Stimulated activated CD4-positive, alpha-beta T cell treated with anti-CD3 and anti-CD28 coated beads, Interleukin-12 subunit alpha, Interleukin-12 subunit beta, amount 100 ng/mL, for 4 hours (primary cell): ENCODE results near the gene SRGAP3.

ENCODE experiments used
- DNase-seq: peaks from one replicate; pipeline ENCODE4 v3.0.0-alpha.2; 2020

The SRGAP3 gene

DNA sequence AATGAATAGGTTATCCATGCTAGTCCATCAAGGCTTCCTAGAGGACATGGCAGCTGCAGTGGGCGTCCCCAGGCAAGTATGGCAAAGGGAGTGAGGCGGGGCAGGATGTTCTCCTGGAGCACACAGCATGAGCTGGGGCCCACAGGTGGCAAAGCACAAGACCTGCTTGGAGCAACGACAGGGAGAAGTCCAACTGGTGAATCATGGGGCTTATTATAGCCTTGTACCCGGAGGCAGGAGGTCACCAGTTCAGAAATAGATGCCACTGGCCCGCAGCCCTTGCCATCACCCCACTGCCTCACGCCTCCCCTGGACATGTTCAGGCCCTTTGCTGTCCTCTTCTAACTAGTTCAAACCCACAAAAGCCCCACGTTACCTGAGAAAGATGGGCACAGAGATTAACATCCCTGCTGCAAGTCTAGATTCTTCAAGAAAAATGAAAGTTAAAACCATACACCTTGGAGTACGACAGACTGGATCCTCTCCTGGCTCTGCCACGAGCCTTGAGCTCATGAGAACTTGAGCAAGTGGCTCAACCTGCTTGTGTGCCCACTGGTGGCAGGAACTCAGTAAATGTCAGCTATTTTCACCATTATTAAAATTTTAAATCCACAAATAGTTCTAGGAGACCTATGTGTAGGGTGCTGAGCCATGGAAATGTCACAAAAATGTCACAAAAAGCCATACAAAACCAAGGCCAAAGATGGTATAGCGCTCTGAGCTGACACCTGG lies 1.8 kb upstream of the SRGAP3 start:
- no peak for DNase-seq

DNA sequence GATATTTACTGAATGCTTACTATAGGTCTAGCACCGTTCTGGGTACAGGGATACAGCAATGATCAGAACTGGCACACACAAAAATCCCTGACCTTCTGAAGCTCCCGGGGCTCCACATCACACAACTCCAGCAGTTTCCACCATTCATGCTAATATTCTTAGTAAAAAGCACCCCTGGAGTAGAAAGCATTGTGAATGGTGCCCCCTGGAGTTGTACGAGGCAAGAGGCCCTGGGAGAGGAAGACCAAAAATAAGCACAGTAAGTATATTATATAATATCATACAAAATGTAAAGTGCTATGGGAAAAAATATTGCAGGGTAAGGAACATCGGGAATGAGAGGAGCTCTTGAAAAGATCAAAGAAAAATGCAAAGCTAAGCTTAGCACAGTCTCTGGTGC lies 790 bp upstream of the SRGAP3 start:
- no peak for DNase-seq

DNA sequence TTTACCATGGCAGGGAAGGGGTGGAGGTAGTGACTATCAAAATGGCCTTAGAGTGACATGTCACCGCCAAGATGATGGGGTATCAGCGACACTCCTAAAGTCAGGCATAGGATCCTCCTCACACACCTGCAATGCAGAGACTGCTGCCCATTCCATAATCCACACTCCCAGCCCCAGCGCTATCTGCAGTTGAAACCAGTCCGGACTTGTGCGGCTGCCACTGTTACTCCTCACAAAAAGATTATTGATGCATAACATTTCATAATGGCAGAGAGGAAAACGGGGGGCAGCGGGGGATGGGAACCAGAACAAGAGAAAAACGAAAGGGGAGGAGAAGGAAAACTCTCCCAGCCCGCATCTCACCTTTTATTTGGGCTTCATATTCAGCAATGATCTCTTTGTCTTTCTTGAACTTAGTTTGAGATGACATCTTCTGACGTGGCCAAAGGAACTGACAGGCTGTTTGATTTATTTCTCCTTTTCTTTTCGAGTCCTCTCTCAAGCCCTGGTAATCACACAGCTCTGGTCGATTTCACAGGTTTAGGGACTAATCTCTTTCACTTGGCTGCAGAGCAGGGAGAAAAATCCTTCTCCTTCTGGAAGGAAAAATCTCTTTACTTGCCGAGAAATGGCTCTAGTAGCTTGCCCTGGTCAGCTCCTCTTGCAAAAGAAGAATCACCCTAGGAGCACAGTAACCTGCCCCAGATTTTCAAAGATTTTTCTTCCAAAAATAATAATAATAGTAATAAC lies 749 bp downstream of the SRGAP3 start:
- DNase-seq, result no peak

DNA sequence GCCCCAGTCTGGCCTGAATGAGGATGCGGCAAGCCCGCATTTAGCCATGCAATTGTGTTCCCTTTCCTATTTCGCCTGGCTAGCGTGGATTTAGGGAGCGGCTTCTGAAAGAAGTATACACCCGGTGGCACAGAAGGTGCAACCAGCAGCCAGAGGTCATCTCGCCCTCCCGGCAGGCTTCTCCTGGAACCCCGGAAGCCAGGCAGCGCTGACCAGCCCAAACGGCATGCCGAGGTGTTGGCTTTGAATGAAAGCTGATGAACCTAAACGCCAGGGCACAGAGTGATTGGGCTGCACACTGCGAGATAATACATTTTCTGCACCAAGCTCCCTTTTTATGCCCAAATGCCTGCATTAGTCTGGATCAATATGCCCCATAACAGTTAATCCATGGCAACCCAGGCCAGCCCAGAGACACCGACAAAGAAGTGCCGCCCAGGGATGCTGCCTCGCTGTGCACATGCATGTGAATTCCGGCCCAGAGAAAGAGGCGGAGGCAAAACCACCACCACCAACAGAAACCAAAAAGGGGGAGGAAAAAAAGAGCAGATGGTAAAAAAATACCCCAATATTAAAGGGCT lies 1.4 kb downstream of the SRGAP3 start:
- no peak for DNase-seq

DNA sequence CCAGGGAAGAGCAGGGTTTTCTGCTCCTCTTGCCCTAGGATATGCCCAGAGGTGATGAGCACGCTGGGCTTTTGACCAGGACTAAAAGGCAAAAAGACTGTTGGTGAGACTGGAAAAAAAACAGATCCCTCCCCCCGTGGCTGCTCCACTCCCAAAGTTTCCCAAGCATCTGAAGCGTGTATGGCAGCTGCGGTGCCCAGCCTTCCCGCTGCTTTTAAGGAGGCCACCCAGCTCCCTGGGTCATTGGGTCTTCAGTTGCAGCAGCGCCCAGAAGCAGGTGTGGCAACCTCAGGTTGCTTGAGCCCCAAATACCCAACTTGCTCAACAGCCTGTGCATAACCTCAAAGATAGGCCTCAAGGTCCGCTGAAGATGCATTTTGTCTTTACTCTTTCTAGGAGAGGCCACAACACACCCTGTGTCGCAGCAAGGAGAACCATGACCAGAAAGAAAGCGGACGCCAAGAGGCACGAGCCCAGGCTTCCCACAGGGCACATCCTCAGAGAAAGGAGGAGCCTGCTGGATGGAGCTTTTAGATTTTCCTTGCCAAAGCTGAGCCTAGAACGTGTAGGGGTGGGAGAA lies 2.0 kb downstream of the SRGAP3 start:
- DNase-seq, result no peak

DNA sequence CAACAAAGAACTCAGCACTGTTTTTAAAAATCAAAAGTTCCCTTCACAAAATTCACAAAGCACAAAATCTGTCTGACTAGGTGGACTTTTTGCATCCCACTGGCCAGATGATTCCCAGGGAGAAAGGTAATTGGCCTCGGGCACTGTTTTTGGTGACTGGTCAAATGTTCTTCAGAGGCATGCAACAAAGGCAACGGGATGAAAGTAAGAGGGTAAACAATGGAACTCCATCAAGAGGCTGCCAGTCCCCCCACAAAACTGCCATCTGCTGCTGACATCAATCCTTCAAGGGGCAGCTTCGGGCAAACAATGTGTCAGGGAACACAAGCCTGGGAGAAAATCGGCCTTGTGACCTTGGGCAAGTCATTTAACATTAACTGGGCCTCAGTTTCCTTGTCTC lies 3.3 kb downstream of the SRGAP3 start:
- DNase-seq, result no peak

DNA sequence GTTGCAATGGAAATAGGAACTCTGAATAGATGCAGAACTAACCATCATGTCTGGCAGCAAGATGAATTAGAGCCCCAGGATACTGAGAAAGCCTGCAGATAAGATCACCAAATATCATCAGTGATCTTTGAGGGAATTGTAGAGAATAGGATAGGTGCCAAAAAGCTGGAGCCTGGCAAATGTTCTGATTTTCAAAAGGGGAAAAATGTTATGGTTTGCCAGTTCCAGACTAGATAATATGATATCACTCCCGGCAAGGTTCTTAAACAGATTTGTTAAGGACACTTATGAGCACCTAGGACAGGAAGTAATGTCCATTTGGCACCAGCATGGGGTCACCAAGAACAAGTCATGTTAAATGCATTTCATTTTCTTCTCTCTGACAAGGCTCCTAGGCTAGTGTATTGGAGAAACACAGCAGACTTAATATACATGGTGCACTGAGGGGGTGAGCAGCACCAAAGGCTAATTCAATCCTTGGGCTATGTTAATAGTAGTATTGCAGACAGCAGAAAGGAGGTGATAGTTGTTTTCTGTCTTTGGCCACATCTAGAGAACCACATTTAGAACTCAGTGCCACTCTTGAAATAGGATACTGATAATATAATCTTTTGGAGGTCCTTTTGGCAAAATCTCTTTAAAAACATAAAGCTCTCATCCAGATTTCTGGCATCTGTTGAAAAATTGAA lies 4.8 kb downstream of the SRGAP3 start:
- no peak for DNase-seq

DNA sequence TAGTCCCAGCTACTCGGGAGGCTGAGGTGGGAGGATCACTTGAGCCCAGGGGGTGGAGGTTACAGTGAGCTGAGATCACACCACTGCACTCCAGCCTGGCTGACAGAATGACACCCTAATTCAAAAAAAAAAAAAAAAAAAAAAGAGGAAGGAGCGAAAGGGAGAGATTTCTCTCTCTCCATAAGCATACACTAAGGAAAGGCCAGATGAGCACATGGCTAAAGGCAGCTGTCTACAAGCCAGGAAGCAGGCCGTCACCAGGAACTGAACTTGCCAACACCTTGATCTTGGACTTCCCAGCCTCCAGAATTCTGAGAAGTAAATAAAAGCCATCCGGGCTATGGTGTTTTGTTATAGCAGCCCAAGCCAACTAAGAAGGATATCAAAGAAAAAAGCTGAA lies 7.5 kb downstream of the SRGAP3 start:
- DNase-seq, result no peak

GRCh38 chr3:9239680-9240079 lies 9.8 kb downstream of the SRGAP3 start:
- DNase-seq, result no peak

- no peak for DNase-seq
These were observed 10.6 kb downstream of the SRGAP3 start for GRCh38 chr3:9238721-9239295.

- DNase-seq, result no peak
These were observed 11.2 kb downstream of the SRGAP3 start for GRCh38 chr3:9238276-9238675.

DNA sequence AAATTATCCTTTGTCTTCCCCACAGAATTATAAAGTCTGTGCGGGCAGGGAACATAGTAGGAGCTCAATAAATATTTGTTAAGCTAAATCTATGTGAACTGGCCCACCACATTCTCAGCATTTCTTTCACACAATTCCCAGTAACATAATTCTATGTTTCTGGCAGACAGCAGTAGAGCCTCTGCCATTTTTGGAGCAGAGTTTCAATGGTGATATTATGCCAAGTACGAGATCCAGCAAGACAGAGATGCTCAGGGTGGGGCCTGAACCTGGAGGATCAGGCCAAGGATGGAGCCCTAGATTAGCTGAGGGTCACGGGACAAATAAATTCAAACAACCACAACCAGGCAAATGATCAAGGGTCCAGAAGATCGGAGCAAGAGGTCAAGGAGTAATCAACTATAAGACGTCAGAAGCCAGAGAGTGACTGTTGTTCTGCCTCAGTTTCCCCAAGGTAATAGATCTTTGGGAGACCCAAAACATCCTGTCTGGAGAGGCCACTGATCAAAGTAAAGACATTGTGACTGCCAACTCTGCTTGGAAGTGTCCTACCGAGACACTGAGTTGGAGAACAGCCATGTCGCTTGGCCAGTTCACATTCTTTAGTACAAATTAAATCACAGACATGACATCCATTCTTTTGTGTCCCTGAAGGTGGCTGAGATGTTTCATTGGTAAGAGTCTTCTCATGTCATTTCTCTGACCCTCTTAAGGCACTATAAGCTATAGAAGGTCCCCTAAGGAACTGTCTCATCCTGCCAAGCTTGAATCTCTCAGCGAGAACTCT lies 15.4 kb downstream of the SRGAP3 start:
- no peak for DNase-seq

DNA sequence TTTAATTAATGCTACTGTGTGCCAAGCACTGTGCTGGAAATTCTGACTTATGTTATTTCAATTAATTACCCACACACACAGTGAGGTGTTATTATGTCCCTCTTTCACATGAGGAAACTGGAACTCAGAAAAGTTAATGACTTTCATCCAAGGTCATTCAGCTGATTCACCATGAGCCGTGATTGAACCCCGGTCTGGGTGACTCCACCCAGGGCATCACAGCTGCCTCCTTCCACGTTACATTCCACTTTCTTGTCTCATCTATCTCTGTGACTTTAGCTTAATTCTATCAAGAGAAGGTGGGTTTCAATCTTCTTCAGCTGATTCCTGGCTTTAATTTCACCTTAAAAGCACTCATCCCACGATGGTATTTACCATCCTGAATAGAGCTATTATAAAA lies 16.3 kb downstream of the SRGAP3 start:
- no peak for DNase-seq

GRCh38 chr3:9231937-9232336 lies 17.5 kb downstream of the SRGAP3 start:
- DNase-seq, result no peak

DNA sequence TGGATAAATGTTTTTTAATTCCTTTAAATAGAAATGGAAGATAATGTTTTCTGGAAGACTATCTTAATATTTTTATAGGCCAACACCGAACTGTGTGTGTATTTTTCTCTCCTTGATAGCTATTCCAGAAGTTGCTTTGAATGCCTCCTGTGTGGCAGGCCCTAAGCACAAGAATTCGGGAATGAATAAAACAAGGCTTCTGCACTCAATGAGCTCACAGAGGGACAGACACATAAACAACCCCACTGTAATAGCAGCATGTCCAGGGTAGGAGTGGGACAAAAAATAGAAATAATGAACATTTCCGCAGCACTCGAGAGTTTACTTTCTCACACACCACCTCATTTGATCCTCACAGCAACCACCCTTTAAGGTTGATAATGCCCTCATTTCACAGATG lies 18.0 kb downstream of the SRGAP3 start:
- no peak for DNase-seq

- DNase-seq, result no peak
These were observed 18.4 kb downstream of the SRGAP3 start for GRCh38 chr3:9231006-9231405.

DNA sequence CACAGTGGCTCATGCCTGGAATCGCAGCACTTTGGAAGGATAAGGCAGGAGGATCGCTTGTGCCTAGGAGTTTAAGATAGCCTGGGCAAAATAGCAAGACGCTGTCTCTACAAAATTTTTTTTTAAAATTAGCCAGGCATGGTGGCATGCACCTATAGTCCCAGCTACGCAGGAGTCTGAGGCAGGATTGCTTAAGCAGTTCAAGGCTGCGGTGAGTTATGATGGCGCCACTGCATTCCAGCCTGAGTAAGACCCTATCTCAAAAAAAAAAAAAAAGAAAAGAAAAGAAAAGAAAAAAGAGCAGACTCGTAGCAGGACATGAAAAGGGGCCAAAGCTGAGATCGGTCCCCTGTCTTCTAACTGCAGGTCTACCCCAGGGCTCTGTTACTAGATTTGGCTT lies 18.9 kb downstream of the SRGAP3 start:
- DNase-seq, result no peak

DNA sequence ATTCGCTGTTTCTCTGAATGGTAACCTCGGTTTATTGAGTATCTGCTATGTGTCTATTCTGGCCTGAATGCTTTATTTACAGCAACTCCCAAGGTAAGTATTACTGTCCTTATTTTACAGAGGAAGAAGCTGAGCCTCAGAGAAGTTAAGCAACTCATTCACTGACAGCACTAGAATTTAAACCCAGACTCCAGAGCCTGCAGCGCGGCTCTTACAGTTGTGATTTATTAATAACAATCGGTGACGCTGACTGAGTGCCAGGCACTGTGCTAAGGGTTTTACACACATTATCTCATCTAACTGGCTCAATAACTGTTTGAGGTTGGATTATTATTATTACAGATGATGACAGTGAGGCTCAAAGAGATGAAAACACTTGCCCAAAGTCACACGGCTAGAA lies 19.6 kb downstream of the SRGAP3 start:
- DNase-seq, result no peak

DNA sequence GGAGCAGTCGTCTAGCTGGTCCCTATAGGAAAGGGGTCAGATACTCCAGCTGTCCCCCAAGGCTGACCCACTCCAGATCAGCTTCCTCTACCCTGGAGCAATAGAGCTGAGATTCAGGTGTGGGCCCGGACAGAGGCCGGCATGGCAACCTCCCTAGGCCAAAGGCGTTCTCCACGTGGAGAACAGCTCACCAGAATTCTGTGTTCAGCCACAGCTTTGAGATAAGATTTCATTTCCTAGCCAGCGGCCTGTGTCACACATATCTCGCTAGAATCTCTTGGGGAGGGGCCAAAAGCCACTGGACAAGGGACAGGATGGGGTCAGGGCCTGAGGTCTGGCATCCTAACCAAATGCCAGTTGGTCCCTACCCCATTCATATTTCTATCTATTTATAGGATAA lies 20.1 kb downstream of the SRGAP3 start:
- no peak for DNase-seq

- no peak for DNase-seq
These were observed 23.1 kb downstream of the SRGAP3 start for GRCh38 chr3:9226326-9226725.

DNA sequence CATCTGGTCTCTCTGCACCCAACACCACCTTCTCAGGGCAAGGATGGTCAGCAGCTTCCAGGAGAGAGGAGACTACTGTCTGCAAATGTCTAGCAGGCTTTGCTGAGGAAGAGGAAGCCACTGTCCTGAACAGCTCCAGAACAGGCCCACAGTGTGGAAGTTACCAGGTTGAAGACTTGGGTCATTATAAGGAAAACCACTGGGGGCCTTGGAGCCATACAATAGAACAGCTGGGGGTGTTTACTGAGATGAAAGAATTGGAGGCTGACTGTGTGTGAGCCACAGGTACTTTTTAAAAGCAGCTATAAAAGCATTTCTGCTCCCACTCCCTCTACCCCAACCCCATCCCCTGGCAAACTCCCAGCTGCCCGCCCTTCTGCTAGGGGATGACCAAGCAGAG lies 24.2 kb downstream of the SRGAP3 start:
- no peak for DNase-seq

GRCh38 chr3:9224490-9224889 lies 25.0 kb downstream of the SRGAP3 start:
- no peak for DNase-seq
